Lower leg skin (tissue), 4 donors: ENCODE data around the gene CFAP53. TPM values are rescaled to one million over a fixed set of nuclear protein-coding genes. Genes with fewer than 3 reads are reported as not detected.

Source experiments
- DNase-seq, 2 donors: peaks; one replicate each; pipeline ENCODE4 v3.0.0-alpha.2; 2019; ENCODE audit warnings: low spot score in 2 of 2
- H3K4me3 ChIP-seq: fragments of 200-600 bp; sonication (generic); 2 replicates; pipeline ENCODE4 v1.5.1; 2017; ENCODE audit warnings: mild to moderate bottlenecking, low read depth; ENCODE audit not compliant: poor library complexity, severe bottlenecking
- CTCF ChIP-seq, 3 donors: fragments of 450-650 bp; IDR thresholded peaks; one replicate each; pipeline ENCODE4 v1.5.1; 2016; ENCODE audit warnings: antibody characterized with exemption in 3 of 3, mild to moderate bottlenecking in 3 of 3, moderate library complexity in 2 of 3
- POLR2A ChIP-seq, 2 donors: fragments of 450-650 bp; IDR thresholded peaks; one replicate each; pipeline ENCODE4 v1.6.1; 2016 to 2017; ENCODE audit warnings: antibody characterized with exemption in 2 of 2, mild to moderate bottlenecking in 1 of 2, moderate library complexity in 1 of 2
- WGBS, 2 donors: methylation state at CpG; one replicate each; pipeline ENCODE4 v1.1.5; 2018; 5-methylcytosine and 5-hydroxymethylcytosine counted together
- intact Hi-C: fragments of 100-400 bp; cut with DNase I; formaldehyde crosslinking; loops from one replicate; pipeline ENCODE4 v1.15.0; 2023; ENCODE audit warnings: low total_unique reads
- total RNA-seq, 4 donors: library from RNA; depleted of rRNA; stranded (reverse); fragments of >200 nt; gene quantifications; one replicate each; pipeline ENCODE4 v1.1.0, GENCODE V29; 2016

CFAP53 gene
- total RNA-seq, 4 donors from 2014 or later: 0.23 to 0.37 (median 0.34) TPM; not detected in 1

GRCh38 chr18:50301074-50301473 is 34.8 kb upstream of the CFAP53 start:
- no peak overlapping the region for H3K4me3 ChIP-seq
- no peak for DNase-seq
- TF ChIP-seq CTCF (IDR thresholded peaks at IDR 0.05) (no peak), POLR2A (IDR thresholded peaks at IDR 0.05) (no peak)
- intact Hi-C loops: no loop called here
- WGBS, 2 donors: 73 to 79% methylated on average over 5 of the region's 5 CpGs

DNA sequence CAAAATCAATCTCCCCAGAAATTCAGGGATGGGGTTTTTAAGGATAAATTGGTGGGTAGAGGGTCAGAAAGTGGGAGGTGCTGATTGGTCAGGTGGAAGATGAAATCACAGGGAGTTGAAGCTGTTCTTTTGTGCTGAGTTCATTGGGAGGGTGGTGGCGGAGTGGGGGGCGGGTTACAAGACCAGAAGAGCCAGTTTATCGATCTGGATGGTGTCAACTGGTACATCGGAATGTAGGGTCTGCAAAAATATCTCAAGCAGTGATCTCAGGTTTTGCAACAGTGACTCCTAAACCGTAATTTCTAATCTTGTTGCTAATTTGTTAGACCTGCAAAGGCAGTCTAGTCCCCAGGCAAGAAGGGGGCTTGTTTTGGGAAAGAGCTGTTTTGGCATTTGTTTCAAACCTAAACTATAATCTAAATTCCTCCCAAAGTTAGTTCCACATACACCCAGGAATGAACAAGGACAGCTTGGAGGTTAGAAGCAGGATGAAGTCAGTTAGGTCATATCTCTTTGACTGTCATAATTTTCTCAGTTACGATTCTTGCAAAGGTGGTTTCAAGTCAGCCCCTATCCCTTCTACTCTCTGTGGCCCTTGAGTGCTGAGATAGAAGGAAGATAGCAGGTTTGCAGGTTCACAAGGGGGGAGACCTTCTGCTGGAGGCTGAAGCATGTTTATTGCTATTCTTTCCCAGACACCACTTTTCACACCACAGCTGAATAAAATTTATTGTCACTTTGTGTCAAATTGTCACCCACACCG is 33.5 kb upstream of the CFAP53 start:
- no peak for TF ChIP-seq POLR2A (IDR thresholded peaks at IDR 0.05)
- no peak for TF ChIP-seq CTCF (IDR thresholded peaks at IDR 0.05)
- H3K4me3 ChIP-seq: no peak overlapping the region
- 55 to 75% methylated on average over 7 of the region's 7 CpGs for WGBS, 2 donors
- DNase-seq: no peak
- intact Hi-C loops: no loop called here

- no peak for TF ChIP-seq POLR2A (IDR thresholded peaks at IDR 0.05)
- TF ChIP-seq CTCF (IDR thresholded peaks at IDR 0.05): no peak
- 16 to 26% methylated on average over 37 to 42 of the region's 49 CpGs for WGBS, 2 donors
- peak overlapping the region; percentile 12 for H3K4me3 ChIP-seq
- intact Hi-C loops: no loop called here
- no peak for DNase-seq
These were observed 32.4 kb upstream of the CFAP53 start for GRCh38 chr18:50298443-50299284.

- TF ChIP-seq POLR2A (IDR thresholded peaks at IDR 0.05): no peak
- no peak for TF ChIP-seq CTCF (IDR thresholded peaks at IDR 0.05)
- intact Hi-C loops: no loop called here
- peak; percentile 74 to 94 for DNase-seq
- WGBS, 2 donors: 11 to 14% methylated on average over 28 of the region's 28 CpGs
- peak overlapping the region; percentile 12 for H3K4me3 ChIP-seq
These were observed 31.5 kb upstream of the CFAP53 start for GRCh38 chr18:50297621-50298442.

DNA sequence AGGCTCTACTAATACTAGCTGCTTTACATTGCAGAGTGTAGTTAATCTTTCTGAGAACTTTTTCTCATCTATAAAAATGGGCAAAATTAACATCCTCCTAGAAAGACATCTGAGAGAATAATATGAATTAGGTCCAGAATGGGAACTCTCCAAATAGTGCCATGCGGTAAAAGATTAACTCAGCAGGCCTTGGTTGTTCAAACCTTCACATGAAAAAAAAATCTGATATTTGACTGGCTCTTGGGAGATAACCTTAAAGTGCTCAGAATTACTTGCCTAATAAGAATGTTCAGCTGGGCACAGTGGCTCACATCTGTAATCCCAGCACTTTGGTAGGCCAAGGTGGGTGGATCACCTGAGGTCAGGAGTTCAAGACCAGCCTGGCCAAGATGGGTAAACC is 26.7 kb upstream of the CFAP53 start:
- H3K4me3 ChIP-seq: no peak overlapping the region
- DNase-seq: no peak
- TF ChIP-seq CTCF (IDR thresholded peaks at IDR 0.05) (no peak), POLR2A (IDR thresholded peaks at IDR 0.05) (no peak)
- WGBS, 2 donors: 93 to 96% methylated on average over 1 of the region's 1 CpG
- intact Hi-C loops: no loop called here
